Glutamatergic neuron (in vitro differentiated cells): Measurements from ENCODE around the gene KSR1. TPM values are rescaled to one million over a fixed set of nuclear protein-coding genes. Genes with fewer than 3 reads are reported as not detected.
A peak's percentile ranks its signal among the peaks of the same experiment; 100 is the strongest.
"Not testable (repeated sequence)": the region's sequence is repeated elsewhere in the genome, so short reads cannot be mapped to it uniquely, and the experiment has no call there.

Experiments used
- DNase-seq: peaks from one replicate; pipeline ENCODE4 v3.0.0; 2022
- H3K27ac Mint-ChIP-seq: one replicate; pipeline ENCODE4 v1.8.0; 2020; ENCODE audit warnings: mild to moderate bottlenecking, mixed read lengths, inconsistent platforms; ENCODE audit not compliant: unreplicated experiment
- H3K27me3 Mint-ChIP-seq: one replicate; pipeline ENCODE4 v1.8.0; 2020; ENCODE audit warnings: mild to moderate bottlenecking, moderate library complexity, mixed read lengths, inconsistent platforms; ENCODE audit not compliant: unreplicated experiment
- H3K36me3 Mint-ChIP-seq: one replicate; pipeline ENCODE4 v1.8.0; 2020; ENCODE audit warnings: mild to moderate bottlenecking, mixed read lengths, inconsistent platforms; ENCODE audit not compliant: unreplicated experiment
- H3K4me1 Mint-ChIP-seq: one replicate; pipeline ENCODE4 v1.8.0; 2020; ENCODE audit warnings: mild to moderate bottlenecking, low read depth, mixed read lengths, inconsistent platforms; ENCODE audit not compliant: unreplicated experiment
- H3K4me3 Mint-ChIP-seq: one replicate; pipeline ENCODE4 v1.8.0; 2020; ENCODE audit warnings: mild to moderate bottlenecking, mixed read lengths, inconsistent platforms; ENCODE audit not compliant: unreplicated experiment
- H3K9me3 Mint-ChIP-seq: one replicate; pipeline ENCODE4 v1.8.0; 2020; ENCODE audit warnings: mild to moderate bottlenecking, moderate library complexity, mixed read lengths, inconsistent platforms; ENCODE audit not compliant: unreplicated experiment
- total RNA-seq: library from RNA; stranded (reverse); fragmentation: NEBNext Ultra II Directional; extraction: Animal tissue kit (Norgen Biotek cat#: 25700); gene quantifications from one replicate; pipeline ENCODE4 v1.2.1, GENCODE V29; 2021; ENCODE audit not compliant: unreplicated experiment
- TF ChIP-seq, protein P1 (sequence below): fragments of 200-600 bp; sonication (generic); IDR thresholded peaks from one replicate; pipeline ENCODE4 v1.5.0; 2021; ENCODE audit not compliant: partially characterized antibody, unreplicated experiment

Gene KSR1
- total RNA-seq, 1 donor from 2014 or later: 203 TPM

DNA sequence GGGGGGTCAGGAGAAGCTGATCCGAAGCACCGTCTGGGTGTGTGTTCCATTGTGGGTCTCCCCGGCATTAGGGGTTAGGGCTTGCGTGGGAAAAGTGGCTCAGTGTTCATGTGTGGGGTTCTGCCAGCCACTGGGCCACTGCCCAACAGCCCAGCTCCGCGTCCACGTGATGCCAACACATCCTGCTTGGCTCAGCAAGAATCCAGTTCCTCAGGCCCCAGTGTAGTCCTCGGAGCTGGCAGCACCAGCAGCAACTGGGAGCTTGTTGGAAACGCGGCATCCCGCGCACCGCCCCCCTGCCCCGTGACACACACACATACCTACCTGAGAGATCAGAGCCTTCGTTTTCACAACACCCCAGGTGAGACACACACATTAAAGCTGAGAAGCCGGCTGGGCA, 193.7 kb downstream of the KSR1 start:
- H3K4me3 Mint-ChIP-seq: no peak overlapping the region
- TF ChIP-seq, protein P1, sequence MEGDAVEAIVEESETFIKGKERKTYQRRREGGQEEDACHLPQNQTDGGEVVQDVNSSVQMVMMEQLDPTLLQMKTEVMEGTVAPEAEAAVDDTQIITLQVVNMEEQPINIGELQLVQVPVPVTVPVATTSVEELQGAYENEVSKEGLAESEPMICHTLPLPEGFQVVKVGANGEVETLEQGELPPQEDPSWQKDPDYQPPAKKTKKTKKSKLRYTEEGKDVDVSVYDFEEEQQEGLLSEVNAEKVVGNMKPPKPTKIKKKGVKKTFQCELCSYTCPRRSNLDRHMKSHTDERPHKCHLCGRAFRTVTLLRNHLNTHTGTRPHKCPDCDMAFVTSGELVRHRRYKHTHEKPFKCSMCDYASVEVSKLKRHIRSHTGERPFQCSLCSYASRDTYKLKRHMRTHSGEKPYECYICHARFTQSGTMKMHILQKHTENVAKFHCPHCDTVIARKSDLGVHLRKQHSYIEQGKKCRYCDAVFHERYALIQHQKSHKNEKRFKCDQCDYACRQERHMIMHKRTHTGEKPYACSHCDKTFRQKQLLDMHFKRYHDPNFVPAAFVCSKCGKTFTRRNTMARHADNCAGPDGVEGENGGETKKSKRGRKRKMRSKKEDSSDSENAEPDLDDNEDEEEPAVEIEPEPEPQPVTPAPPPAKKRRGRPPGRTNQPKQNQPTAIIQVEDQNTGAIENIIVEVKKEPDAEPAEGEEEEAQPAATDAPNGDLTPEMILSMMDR: no peak
- H3K36me3 Mint-ChIP-seq: no peaks in the 10 kb centered on the region
- H3K9me3 Mint-ChIP-seq: peaks cover 3% of the 10 kb centered on the region
- no peak for DNase-seq
- H3K27me3 Mint-ChIP-seq: peaks cover 6% of the 10 kb centered on the region
- H3K27ac Mint-ChIP-seq: peak overlapping the region; percentile 33
- H3K4me1 Mint-ChIP-seq: peaks cover 33% of the 10 kb centered on the region

DNA sequence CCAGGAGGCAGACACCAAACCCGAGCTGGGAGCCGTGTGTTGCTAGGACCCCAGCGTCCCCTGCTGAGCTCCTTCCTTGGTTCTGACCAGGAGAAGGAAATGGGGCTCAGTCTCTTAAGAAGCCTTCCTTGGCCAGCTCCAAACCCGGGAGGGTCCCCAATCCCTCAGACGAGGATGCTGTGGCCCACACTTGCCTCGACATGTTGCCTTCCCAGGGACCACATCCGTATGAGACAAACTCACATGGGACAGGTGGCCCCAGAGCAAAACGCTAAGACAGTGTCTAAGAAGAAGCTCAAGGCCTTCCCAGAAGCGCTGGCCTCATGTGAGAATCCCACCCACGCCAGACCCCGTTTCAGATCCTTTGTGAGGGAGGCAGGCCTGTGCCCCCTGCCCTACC, 194.6 kb downstream of the KSR1 start:
- peaks cover 6% of the 10 kb centered on the region for H3K27me3 Mint-ChIP-seq
- H3K4me1 Mint-ChIP-seq: peaks cover 32% of the 10 kb centered on the region
- no peak overlapping the region for H3K27ac Mint-ChIP-seq
- TF ChIP-seq, protein P1: no peak
- H3K36me3 Mint-ChIP-seq: no peaks in the 10 kb centered on the region
- no peak overlapping the region for H3K4me3 Mint-ChIP-seq
- no peak for DNase-seq
- H3K9me3 Mint-ChIP-seq: peaks cover 3% of the 10 kb centered on the region

DNA sequence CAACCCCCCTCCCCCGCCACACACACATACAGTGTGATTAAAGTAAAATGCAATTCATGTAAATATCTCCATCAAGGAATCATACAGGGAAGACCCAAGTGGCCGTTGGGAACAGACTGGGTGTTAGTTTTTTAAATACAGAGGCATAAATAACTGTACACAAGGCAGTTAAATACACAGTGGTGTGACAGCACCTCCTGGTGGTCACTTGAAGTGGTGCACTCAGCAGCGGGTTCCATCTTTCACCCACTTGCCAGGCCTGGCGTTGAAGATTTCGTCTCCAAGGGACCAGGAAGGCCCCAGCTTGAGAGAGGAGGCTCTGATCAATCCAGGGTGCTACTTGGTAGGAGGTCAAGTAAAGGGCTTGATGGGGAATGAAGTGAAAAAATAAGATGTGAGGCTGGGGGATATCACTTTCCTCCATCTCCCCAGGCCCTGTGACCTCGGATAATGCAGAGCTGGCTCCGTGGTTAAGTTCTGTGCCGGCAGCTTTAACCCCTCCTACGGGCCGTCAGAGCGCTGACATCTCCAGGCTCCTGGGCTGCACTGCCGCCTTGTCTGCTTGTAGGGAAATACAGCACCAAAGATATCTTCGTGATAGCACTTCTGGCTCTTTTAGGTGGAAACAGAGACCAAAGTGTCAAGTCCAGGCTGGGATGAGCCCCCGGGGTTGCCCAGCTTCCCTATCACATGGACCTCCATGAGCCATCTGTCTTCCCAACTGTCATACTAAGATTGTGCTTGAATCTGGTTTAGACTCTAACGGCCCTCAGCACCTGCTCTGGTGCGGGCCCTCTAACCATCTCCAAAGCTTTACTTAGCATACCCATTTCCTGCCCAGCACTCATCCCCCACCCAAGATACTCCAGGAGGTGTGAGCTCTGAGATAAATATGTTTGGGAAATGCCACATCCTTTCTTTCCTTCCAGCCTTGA, 195.4 kb downstream of the KSR1 start:
- Mint-ChIP-seq H3K27ac (peak overlapping the region; percentile 55), H3K4me1 (peaks cover 28% of the 10 kb centered on the region), H3K4me3 (peak overlapping the region; percentile 34), H3K27me3 (peaks cover 6% of the 10 kb centered on the region), H3K36me3 (no peaks in the 10 kb centered on the region), H3K9me3 (peaks cover 3% of the 10 kb centered on the region)
- DNase-seq: peak; percentile 82
- TF ChIP-seq, protein P1: peak; percentile 93

DNA sequence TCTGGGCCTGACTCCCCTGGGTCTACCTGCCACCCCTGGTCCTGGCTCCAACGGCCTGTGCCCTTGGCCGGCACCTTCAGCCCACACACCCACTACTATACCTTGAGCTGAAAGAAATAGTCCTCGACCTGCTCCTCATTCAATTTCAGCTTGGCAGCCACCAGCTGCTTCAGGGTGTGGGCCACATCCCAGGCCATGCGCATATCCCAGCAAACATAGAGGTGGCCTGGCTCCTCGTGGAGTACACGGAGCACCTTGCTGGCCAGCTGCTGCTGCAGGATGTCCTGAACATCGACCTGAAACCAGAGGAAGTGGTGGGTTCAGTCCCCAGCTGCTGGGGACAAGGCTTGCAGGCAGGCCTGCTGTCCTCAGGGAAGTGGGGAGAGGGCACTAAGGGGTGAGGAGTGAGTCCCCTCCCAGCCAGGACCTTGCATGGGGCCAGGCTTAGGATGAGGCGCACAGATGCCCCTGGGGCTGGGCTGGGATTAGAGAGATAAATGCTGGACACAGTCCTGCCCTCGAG, 197.3 kb downstream of the KSR1 start:
- not testable (repeated sequence) for H3K36me3 Mint-ChIP-seq, DNase-seq, H3K27ac Mint-ChIP-seq, H3K9me3 Mint-ChIP-seq, H3K27me3 Mint-ChIP-seq, H3K4me3 Mint-ChIP-seq
- H3K4me1 Mint-ChIP-seq: peaks cover 17% of the 10 kb centered on the region

DNA sequence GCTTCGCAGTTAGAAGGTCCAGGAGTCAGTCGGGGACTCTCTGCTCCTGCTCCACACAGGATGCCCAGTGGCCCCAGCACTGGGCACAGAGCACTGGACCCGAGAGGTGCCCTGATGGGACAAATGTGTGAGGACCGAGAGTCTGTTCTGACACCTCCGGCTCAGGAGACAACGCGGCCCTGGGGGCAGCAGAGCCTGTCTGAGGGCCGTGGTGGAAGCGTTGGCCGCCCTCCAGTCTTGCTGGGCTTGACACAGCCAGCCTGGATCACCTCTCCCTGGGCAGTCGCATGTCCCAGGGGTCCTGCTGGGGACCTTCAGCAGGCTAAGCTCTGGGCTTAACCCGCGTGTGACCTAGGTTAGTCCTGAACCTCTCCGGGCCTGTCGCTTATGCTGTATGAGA, 197.9 kb downstream of the KSR1 start:
- H3K27ac Mint-ChIP-seq: no peak overlapping the region
- TF ChIP-seq, protein P1: no peak
- H3K4me1 Mint-ChIP-seq: peaks cover 16% of the 10 kb centered on the region
- no peak for DNase-seq
- no peaks in the 10 kb centered on the region for H3K9me3 Mint-ChIP-seq
- H3K36me3 Mint-ChIP-seq: no peaks in the 10 kb centered on the region
- H3K27me3 Mint-ChIP-seq: peaks cover 5% of the 10 kb centered on the region
- no peak overlapping the region for H3K4me3 Mint-ChIP-seq
